ENCODE results near the gene PLD1.

DNA sequence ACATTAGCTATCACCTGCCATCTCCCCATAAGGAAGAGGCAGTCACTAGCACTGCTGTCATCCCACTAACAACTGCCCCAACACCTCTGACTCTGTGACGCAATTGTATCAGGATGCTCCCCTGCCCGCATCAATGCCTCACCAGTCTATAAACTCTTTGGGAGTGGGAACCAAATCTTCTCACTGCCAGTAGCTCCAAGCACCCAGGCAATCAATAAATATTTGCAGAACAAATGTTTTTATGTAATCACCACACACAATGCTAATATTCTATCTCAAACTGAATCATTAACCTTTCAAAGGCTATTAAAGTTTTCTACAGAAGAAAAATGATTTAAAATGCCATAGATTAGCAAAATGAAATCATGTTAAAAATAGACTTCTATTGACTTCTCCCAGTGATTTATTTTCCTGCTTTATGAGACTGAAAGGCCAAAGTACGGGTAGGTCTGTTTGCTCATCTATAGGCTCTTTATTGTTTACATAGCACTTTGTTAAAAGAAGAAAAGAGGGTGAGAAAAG, 131.3 kb downstream of the PLD1 start:
- TF ChIP-seq, protein P1, sequence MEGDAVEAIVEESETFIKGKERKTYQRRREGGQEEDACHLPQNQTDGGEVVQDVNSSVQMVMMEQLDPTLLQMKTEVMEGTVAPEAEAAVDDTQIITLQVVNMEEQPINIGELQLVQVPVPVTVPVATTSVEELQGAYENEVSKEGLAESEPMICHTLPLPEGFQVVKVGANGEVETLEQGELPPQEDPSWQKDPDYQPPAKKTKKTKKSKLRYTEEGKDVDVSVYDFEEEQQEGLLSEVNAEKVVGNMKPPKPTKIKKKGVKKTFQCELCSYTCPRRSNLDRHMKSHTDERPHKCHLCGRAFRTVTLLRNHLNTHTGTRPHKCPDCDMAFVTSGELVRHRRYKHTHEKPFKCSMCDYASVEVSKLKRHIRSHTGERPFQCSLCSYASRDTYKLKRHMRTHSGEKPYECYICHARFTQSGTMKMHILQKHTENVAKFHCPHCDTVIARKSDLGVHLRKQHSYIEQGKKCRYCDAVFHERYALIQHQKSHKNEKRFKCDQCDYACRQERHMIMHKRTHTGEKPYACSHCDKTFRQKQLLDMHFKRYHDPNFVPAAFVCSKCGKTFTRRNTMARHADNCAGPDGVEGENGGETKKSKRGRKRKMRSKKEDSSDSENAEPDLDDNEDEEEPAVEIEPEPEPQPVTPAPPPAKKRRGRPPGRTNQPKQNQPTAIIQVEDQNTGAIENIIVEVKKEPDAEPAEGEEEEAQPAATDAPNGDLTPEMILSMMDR (IDR thresholded peaks at IDR 0.05): no peak
- TF ChIP-seq POLR2A (IDR thresholded peaks at IDR 0.05): no peak

All from heart left ventricle (tissue), 13 donors.